K562 (cell line): ENCODE results near the gene SCAF11. TPM values are rescaled to one million over a fixed set of nuclear protein-coding genes. Genes with fewer than 3 reads are reported as not detected.

Experiments used
- ARID1B ChIP-seq: fragments of 450-650 bp; IDR thresholded peaks from 2 replicates; pipeline ENCODE4 v1.6.1; 2016; ENCODE audit warnings: antibody characterized with exemption, mild to moderate bottlenecking, inconsistent platforms
- ATF2 ChIP-seq: sonication (generic); formaldehyde crosslinking; IDR thresholded peaks from 2 replicates; pipeline ENCODE4 v1.8.1; 2022; ENCODE audit warnings: missing genetic modification reagents
- ATF4 ChIP-seq: fragments of 450-650 bp; formaldehyde crosslinking; IDR thresholded peaks from 2 replicates; pipeline ENCODE4 v1.4.0; 2022; ENCODE audit warnings: mild to moderate bottlenecking, moderate library complexity
- ATF7 ChIP-seq: fragments of 450-650 bp; IDR thresholded peaks from 2 replicates; pipeline ENCODE4 v1.7.1; 2014; ENCODE audit warnings: mild to moderate bottlenecking, moderate library complexity
- E2F5 ChIP-seq: sonication (generic); formaldehyde crosslinking; IDR thresholded peaks from 2 replicates; pipeline ENCODE4 v1.8.0; 2022; ENCODE audit warnings: mild to moderate bottlenecking, missing genetic modification reagents
- E4F1 ChIP-seq: fragments of 250-450 bp; sonication (Bioruptor Pico); IDR thresholded peaks from 2 replicates; pipeline ENCODE4 v1.5.0; 2021; ENCODE audit warnings: mild to moderate bottlenecking, borderline replicate concordance
- MCM3 ChIP-seq: fragments of 450-650 bp; IDR thresholded peaks from 2 replicates; pipeline ENCODE4 v1.6.1; 2016
- MEF2A ChIP-seq: IDR thresholded peaks from 2 replicates; pipeline ENCODE4 v1.6.1; 2011; ENCODE audit warnings: low read depth, mild to moderate bottlenecking, low read length, moderate library complexity; ENCODE audit not compliant: control insufficient read depth
- MTA1 ChIP-seq: fragments of 450-650 bp; IDR thresholded peaks from 2 replicates; pipeline ENCODE4 v1.6.1; 2017; ENCODE audit warnings: borderline replicate concordance
- PHB ChIP-seq: fragments of 250-450 bp; sonication (Bioruptor Pico); IDR thresholded peaks from 2 replicates; pipeline ENCODE4 v1.5.0; 2021
- POLR2A ChIP-seq: fragments of 450-650 bp; conservative IDR thresholded peaks from 2 replicates; pipeline ENCODE4 v1.6.1; 2016
- PPARD ChIP-seq: fragments of 250-450 bp; sonication (Bioruptor Pico); IDR thresholded peaks from 2 replicates; pipeline ENCODE4 v1.8.0; 2022; ENCODE audit warnings: inconsistent platforms, mild to moderate bottlenecking, moderate library complexity
- RAD21 ChIP-seq, 2 experiments: fragments of 250-450 bp in 1 of 2; fragments of 450-650 bp in 1 of 2; sonication (Bioruptor Pico) in 1 of 2; formaldehyde crosslinking in 1 of 2; IDR thresholded peaks in 1 of 2; conservative IDR thresholded peaks in 1 of 2; 2 replicates each; pipeline versions ENCODE4 v1.4.0 to v1.8.0; 2020 to 2022; ENCODE audit warnings: mild to moderate bottlenecking in 2 of 2, moderate library complexity in 1 of 2
- TEAD2 ChIP-seq: fragments of 450-650 bp; IDR thresholded peaks from 2 replicates; pipeline ENCODE4 v1.6.1; 2016; ENCODE audit warnings: missing genetic modification characterization, control low read depth, missing compliant biosample characterization
- UBTF ChIP-seq, 2 experiments: IDR thresholded peaks; 2 replicates each; pipeline ENCODE4 v1.6.1; 2012; ENCODE audit warnings: improper control_type of control experiment in 2 of 2, low read depth in 2 of 2, low read length in 2 of 2, borderline replicate concordance in 1 of 2
- YY1 ChIP-seq, 3 experiments: IDR thresholded peaks; 2 replicates each; pipeline ENCODE4 v1.6.1; 2011; ENCODE audit warnings: low read length in 2 of 3, mild to moderate bottlenecking in 2 of 3, moderate library complexity in 2 of 3, borderline replicate concordance in 1 of 3, control low read depth in 1 of 3, low read depth in 1 of 3; ENCODE audit not compliant: insufficient read depth in 3 of 3, insufficient replicate concordance in 2 of 3, control insufficient read depth in 1 of 3, insufficient read length in 1 of 3; ENCODE audit errors: extremely low read depth in 1 of 3
- ZFPM2 ChIP-seq: fragments of 250-450 bp; sonication (Bioruptor Pico); IDR thresholded peaks from 2 replicates; pipeline ENCODE4 v1.5.1; 2022; ENCODE audit warnings: mild to moderate bottlenecking
- ZNF644 ChIP-seq: fragments of 200-800 bp; sonication (Bioruptor generic); IDR thresholded peaks from 2 replicates; pipeline ENCODE4 v1.6.1; 2016; ENCODE audit warnings: low read depth, missing genetic modification characterization, missing compliant biosample characterization
- polyA plus RNA-seq, 8 experiments: library from polyadenylated mRNA; depleted of rRNA in 4 of 8; stranded (reverse) in 5 of 8; unstranded in 3 of 8; fragments of >200 nt; fragmentation: Nextera tagmentation in 2 of 8; fragmentation: Illumina TruSeq in 1 of 8; extraction: Ambion mirVana in 2 of 8; extraction: Trizol in 1 of 8; gene quantifications; 2 replicates each; pipeline versions ENCODE4 v1.2.1 to v1.2.3, GENCODE V29; 2011 to 2014; ENCODE audit warnings: inconsistent platforms in 1 of 8, missing spikeins in 1 of 8
- total RNA-seq, 7 experiments: library from RNA; depleted of rRNA in 6 of 7; stranded (reverse); fragments of >200 nt in 6 of 7; fragmentation: Illumina TruSeq in 2 of 7; extraction: Trizol in 2 of 7; gene quantifications; 2 replicates each; pipeline versions ENCODE4 v1.2.1 to v1.2.3, GENCODE V29; 2011 to 2021; ENCODE audit warnings: low replicate concordance in 1 of 7

The SCAF11 gene
- total and polyA plus RNA-seq, 9 of the 15 experiments (the other 6 are each of a cell fraction or from before 2014, with no cell fraction given), result 30.4 to 119 (median 80.0) TPM

GRCh38 chr12:45991284-45992249, 1.2 kb upstream of the SCAF11 start (continued):
- TF ChIP-seq ATF7 (peak; percentile 62), PHB (CRISPR knock-in tag) (no peak), MEF2A (no peak), E2F5 (peak; percentile 81), MCM3 (no peak), POLR2A (peak; percentile 94), TEAD2 (no peak), ZNF644 (peak; percentile 61; the same call in 1 of the 2 replicates), RAD21 (CRISPR knock-in tag; conservative IDR thresholded peaks at IDR 0.05 in 1 of 2, IDR thresholded peaks at IDR 0.05 in 1 of 2) (peak in 1 of 2 experiments; percentile 3; a peak in 1 of 4 replicates), ATF2 (CRISPR knock-in tag) (no peak), PPARD (CRISPR knock-in tag) (no peak), MTA1 (peak; percentile 72; the same call in 1 of the 2 replicates), ZFPM2 (no peak), YY1 (IDR thresholded peaks at IDR 0.05; ENCODE audit: borderline replicate concordance in 1 of 3, control insufficient read depth in 1 of 3, extremely low read depth in 1 of 3, insufficient read depth in 3 of 3, insufficient read length in 1 of 3, insufficient replicate concordance in 2 of 3, low read depth in 1 of 3, low read length in 2 of 3) (peak in 1 of 3 experiments; percentile 46), UBTF (IDR thresholded peaks at IDR 0.05; ENCODE audit: borderline replicate concordance in 1 of 2, low read depth in 2 of 2, low read length in 2 of 2) (peak; percentile 92 to 98), ATF4 (CRISPR knock-in tag) (no peak), E4F1 (CRISPR knock-in tag) (no peak), ARID1B (peak; percentile 60)
